ENCODE results near the gene SPPL2C. TPM values are rescaled to one million over a fixed set of nuclear protein-coding genes. Genes with fewer than 3 reads are reported as not detected.

Gene SPPL2C
- polyA plus RNA-seq, 1 donor from 2014 or later, result not detected

DNA sequence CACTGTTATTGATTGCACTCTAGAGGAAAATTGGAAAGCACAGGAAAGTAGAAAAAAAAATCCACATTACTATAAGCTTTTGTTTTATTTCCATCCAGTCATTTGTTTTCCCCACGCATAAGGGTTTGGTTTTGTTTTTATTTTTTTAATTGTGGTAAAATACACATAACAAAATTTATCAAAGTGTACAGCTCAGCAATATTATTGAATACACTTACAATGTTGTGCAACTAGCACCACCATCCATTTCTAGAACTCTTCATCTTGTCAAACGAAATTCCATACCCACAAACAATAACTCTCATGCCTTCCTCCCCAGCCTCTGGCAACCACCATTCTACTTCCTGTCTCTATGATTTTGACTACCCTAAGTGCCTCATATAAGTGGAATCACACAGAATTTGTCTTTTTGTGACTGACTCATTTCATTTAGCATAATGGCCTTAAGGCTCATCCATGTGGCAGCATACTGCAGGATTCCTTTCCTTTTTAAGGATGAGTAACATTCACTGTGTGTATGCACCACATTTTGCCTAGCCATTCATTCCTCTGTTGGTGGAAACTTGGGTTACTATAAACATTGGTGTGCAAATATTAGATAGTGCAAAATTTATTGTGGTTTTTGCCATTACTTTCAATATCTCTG is 11.1 kb downstream of the SPPL2C start:
- no peak overlapping the region for H3K4me3 ChIP-seq (ENCODE audit: low read length)
- H4K20me1 ChIP-seq (ENCODE audit: insufficient read depth), result no peaks in the 10 kb centered on the region
- no peak overlapping the region for H3K27ac ChIP-seq (ENCODE audit: low read length)
- TF ChIP-seq TAF1 (IDR thresholded peaks at IDR 0.05; ENCODE audit: low read depth) (no peak), POLR2AphosphoS5 (IDR thresholded peaks at IDR 0.05) (no peak), RAD21 (conservative IDR thresholded peaks at IDR 0.05) (no peak), MXI1 (conservative IDR thresholded peaks at IDR 0.05; ENCODE audit: poor library complexity, severe bottlenecking) (no peak), REST (IDR thresholded peaks at IDR 0.05; ENCODE audit: borderline replicate concordance) (no peak), SMC3 (conservative IDR thresholded peaks at IDR 0.05; ENCODE audit: poor library complexity) (no peak), EP300 (conservative IDR thresholded peaks at IDR 0.05; ENCODE audit: poor library complexity, severe bottlenecking) (no peak), EZH2 (IDR thresholded peaks at IDR 0.05; ENCODE audit: borderline replicate concordance, insufficient read depth, low read length, poor library complexity, severe bottlenecking) (no peak)
- TF ChIP-seq, protein P1, sequence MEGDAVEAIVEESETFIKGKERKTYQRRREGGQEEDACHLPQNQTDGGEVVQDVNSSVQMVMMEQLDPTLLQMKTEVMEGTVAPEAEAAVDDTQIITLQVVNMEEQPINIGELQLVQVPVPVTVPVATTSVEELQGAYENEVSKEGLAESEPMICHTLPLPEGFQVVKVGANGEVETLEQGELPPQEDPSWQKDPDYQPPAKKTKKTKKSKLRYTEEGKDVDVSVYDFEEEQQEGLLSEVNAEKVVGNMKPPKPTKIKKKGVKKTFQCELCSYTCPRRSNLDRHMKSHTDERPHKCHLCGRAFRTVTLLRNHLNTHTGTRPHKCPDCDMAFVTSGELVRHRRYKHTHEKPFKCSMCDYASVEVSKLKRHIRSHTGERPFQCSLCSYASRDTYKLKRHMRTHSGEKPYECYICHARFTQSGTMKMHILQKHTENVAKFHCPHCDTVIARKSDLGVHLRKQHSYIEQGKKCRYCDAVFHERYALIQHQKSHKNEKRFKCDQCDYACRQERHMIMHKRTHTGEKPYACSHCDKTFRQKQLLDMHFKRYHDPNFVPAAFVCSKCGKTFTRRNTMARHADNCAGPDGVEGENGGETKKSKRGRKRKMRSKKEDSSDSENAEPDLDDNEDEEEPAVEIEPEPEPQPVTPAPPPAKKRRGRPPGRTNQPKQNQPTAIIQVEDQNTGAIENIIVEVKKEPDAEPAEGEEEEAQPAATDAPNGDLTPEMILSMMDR (IDR thresholded peaks at IDR 0.05; ENCODE audit: poor library complexity, severe bottlenecking), result no peak
- H3F3A ChIP-seq (ENCODE audit: insufficient read depth, low read length, poor library complexity, severe bottlenecking), result no peaks in the 10 kb centered on the region
- H3K27me3 ChIP-seq (ENCODE audit: insufficient read depth, low read depth, low read length), result no peaks in the 10 kb centered on the region
- no peaks in the 10 kb centered on the region for H3K9me3 ChIP-seq (ENCODE audit: low read length)
- no peak overlapping the region for H2AFZ ChIP-seq (ENCODE audit: low read depth, low read length)
- no peaks in the 10 kb centered on the region for H3K9me2 ChIP-seq (ENCODE audit: insufficient read depth, low read length)
- H3K9ac ChIP-seq (ENCODE audit: low read length), result no peak overlapping the region
- H3K36me3 ChIP-seq (ENCODE audit: insufficient read depth, low read length), result no peaks in the 10 kb centered on the region
- H3K79me2 ChIP-seq (replicated peaks; ENCODE audit: insufficient read depth, low read length), result no peaks in the 10 kb centered on the region
- H3K4me2 ChIP-seq (ENCODE audit: low read length), result no peak overlapping the region

GRCh38 chr17:45857977-45858708 is 13.5 kb downstream of the SPPL2C start:
- Histone ChIP-seq H3K79me2 (replicated peaks; ENCODE audit: insufficient read depth, low read length) (no peaks in the 10 kb centered on the region), H2AFZ (ENCODE audit: low read depth, low read length) (no peak overlapping the region), H3K36me3 (ENCODE audit: insufficient read depth, low read length) (no peaks in the 10 kb centered on the region), H3K27me3 (ENCODE audit: insufficient read depth, low read depth, low read length) (no peaks in the 10 kb centered on the region), H4K20me1 (ENCODE audit: insufficient read depth) (no peaks in the 10 kb centered on the region), H3K4me3 (ENCODE audit: low read length) (no peak overlapping the region), H3K9me3 (ENCODE audit: low read length) (no peaks in the 10 kb centered on the region), H3K9ac (ENCODE audit: low read length) (no peak overlapping the region), H3K9me2 (ENCODE audit: insufficient read depth, low read length) (no peaks in the 10 kb centered on the region), H3K4me2 (ENCODE audit: low read length) (no peak overlapping the region), H3F3A (ENCODE audit: insufficient read depth, low read length, poor library complexity, severe bottlenecking) (no peaks in the 10 kb centered on the region), H3K27ac (ENCODE audit: low read length) (no peak overlapping the region)
- TF ChIP-seq POLR2AphosphoS5 (IDR thresholded peaks at IDR 0.05) (no peak), TAF1 (IDR thresholded peaks at IDR 0.05; ENCODE audit: low read depth) (no peak), MXI1 (conservative IDR thresholded peaks at IDR 0.05; ENCODE audit: poor library complexity, severe bottlenecking) (no peak), EP300 (conservative IDR thresholded peaks at IDR 0.05; ENCODE audit: poor library complexity, severe bottlenecking) (no peak), RAD21 (conservative IDR thresholded peaks at IDR 0.05) (no peak), REST (IDR thresholded peaks at IDR 0.05; ENCODE audit: borderline replicate concordance) (no peak), SMC3 (conservative IDR thresholded peaks at IDR 0.05; ENCODE audit: poor library complexity) (no peak), EZH2 (IDR thresholded peaks at IDR 0.05; ENCODE audit: borderline replicate concordance, insufficient read depth, low read length, poor library complexity, severe bottlenecking) (no peak)
- TF ChIP-seq, protein P1 (IDR thresholded peaks at IDR 0.05; ENCODE audit: poor library complexity, severe bottlenecking), result no peak
